ENCODE measurements around the gene MYO1D. TPM values are rescaled to one million over a fixed set of nuclear protein-coding genes. Genes with fewer than 3 reads are reported as not detected.

Gene MYO1D
- total RNA-seq, 1 experiment from 2014 or later, result 29.9 TPM

DNA sequence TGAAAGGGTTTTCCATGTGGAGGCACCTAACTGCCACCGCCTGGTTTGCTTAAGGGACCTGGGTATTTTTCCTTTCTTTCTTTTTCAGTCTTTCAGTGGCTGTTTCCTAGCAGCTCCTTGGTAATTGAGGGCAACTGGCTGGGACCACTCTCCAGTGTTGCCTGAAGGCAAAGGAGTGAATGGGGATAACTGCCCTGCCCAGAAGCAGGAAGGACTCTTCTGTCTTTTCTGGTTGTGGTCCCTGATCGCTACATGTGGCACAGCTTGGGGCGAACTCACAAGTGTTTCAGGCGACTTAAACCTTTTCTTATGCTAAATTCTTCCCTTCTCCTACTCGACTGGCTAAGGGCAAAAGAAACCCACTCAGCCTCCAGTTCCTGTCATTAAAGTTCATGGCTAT is 40.9 kb upstream of the MYO1D start:
- Mint-ChIP-seq H3K27ac (peak overlapping the region; percentile 60), H3K4me3 (no peak overlapping the region), H3K9me3 (peaks cover 5% of the 10 kb centered on the region), H3K27me3 (ENCODE audit: low read depth) (no peaks in the 10 kb centered on the region), H3K36me3 (peaks cover 6% of the 10 kb centered on the region; the same call in 1 of the 2 replicates), H3K4me1 (peaks cover 31% of the 10 kb centered on the region)
- ChIA-PET CTCF (interaction anchor here (1.7 to 2.9 kb wide), 2 partner anchors 19 to 24 kb away, joined by 6 to 15 read pairs; no protein-coding TSS in a partner anchor), POLR2A (interaction anchor here (0.7 kb wide), 1 partner anchor 65 kb away, joined by 4 read pairs; no protein-coding TSS in a partner anchor)
- ATAC-seq (peak; percentile 95), DNase-seq (ENCODE audit: low spot score) (no peak)
- TF ChIP-seq ZNF423 (CRISPR knock-in tag; IDR thresholded peaks at IDR 0.05) (no peak), ZMAT4 (CRISPR knock-in tag; IDR thresholded peaks at IDR 0.05) (no peak), ZNF121 (CRISPR knock-in tag; IDR thresholded peaks at IDR 0.05) (peak; percentile 93), SMAD3 (CRISPR knock-in tag; IDR thresholded peaks at IDR 0.05; ENCODE audit: borderline replicate concordance) (no peak), PRRX2 (CRISPR knock-in tag; IDR thresholded peaks at IDR 0.05) (no peak), ZNF416 (CRISPR knock-in tag; IDR thresholded peaks at IDR 0.05) (no peak), ZNF232 (CRISPR knock-in tag; IDR thresholded peaks at IDR 0.05) (no peak), ZNF396 (CRISPR knock-in tag; IDR thresholded peaks at IDR 0.05; ENCODE audit: borderline replicate concordance) (no peak)

GRCh38 chr17:32917081-32917480 is 40.2 kb upstream of the MYO1D start:
- DNase-seq (ENCODE audit: low spot score), result no peak
- Mint-ChIP-seq H3K4me1 (peaks cover 37% of the 10 kb centered on the region), H3K4me3 (no peak overlapping the region), H3K9me3 (peaks cover 5% of the 10 kb centered on the region), H3K36me3 (peaks cover 6% of the 10 kb centered on the region; the same call in 1 of the 2 replicates), H3K27me3 (ENCODE audit: low read depth) (no peaks in the 10 kb centered on the region), H3K27ac (no peak overlapping the region)
- ChIA-PET POLR2A (no interaction called here), CTCF (interaction anchor here (0.6 to 2.9 kb wide), 5 partner anchors 20 to 134 kb away, joined by 3 to 15 read pairs (median 6); partner anchors contain the start of gene MYO1D)
- no peak for ATAC-seq
- TF ChIP-seq MYBL2 (CRISPR knock-in tag; IDR thresholded peaks at IDR 0.05) (no peak), CREB1 (CRISPR knock-in tag; IDR thresholded peaks at IDR 0.05) (no peak), NFE2L1 (CRISPR knock-in tag; IDR thresholded peaks at IDR 0.05) (no peak), E2F4 (CRISPR knock-in tag; IDR thresholded peaks at IDR 0.05; ENCODE audit: borderline replicate concordance, low read depth) (no peak), GTF2I (CRISPR knock-in tag; conservative IDR thresholded peaks at IDR 0.05) (no peak), HMGA2 (CRISPR knock-in tag; IDR thresholded peaks at IDR 0.05) (no peak), TEAD4 (CRISPR knock-in tag; IDR thresholded peaks at IDR 0.05) (no peak), RELA (CRISPR knock-in tag; IDR thresholded peaks at IDR 0.05; ENCODE audit: borderline replicate concordance) (no peak), TCF7 (CRISPR knock-in tag; IDR thresholded peaks at IDR 0.05; ENCODE audit: low read depth) (no peak), CTCF (IDR thresholded peaks at IDR 0.05) (no peak), IRF2 (CRISPR knock-in tag; IDR thresholded peaks at IDR 0.05; ENCODE audit: borderline replicate concordance, low read depth) (no peak), ZBTB21 (CRISPR knock-in tag; IDR thresholded peaks at IDR 0.05; ENCODE audit: borderline replicate concordance) (no peak)
- TF ChIP-seq, protein P1, sequence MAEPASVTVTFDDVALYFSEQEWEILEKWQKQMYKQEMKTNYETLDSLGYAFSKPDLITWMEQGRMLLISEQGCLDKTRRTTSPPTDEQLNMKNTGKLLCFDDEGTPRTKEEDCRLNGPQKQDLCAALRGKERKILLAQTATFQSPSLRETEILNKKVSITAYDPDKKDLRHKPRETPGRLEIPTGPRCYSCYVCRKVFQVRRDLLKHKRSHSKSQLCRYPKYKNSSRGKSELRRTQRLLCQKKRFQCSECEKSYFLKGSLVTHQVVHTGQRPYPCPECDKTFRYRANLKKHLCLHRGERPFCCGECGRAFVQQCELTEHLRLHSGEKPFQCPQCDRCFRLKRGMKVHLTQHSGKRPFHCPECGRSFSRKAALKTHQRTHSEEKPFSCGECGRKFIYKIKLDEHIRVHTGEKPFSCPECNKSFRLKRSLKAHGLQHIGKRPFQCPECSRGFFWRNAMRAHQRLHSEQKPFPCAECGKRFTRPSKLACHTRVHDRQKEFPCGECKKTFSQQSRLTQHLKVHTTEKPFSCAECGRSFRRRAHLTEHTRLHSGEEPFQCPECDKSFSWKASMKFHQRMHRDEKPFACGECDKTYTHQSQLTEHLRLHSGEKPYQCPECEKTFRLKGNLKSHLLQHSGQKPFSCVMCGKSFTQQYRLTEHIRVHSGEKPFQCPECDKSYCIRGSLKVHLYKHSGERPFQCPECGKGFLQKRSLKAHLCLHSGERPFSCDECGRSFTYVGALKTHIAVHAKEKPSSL (CRISPR knock-in tag; conservative IDR thresholded peaks at IDR 0.05), result no peak
- TF ChIP-seq, protein P2, sequence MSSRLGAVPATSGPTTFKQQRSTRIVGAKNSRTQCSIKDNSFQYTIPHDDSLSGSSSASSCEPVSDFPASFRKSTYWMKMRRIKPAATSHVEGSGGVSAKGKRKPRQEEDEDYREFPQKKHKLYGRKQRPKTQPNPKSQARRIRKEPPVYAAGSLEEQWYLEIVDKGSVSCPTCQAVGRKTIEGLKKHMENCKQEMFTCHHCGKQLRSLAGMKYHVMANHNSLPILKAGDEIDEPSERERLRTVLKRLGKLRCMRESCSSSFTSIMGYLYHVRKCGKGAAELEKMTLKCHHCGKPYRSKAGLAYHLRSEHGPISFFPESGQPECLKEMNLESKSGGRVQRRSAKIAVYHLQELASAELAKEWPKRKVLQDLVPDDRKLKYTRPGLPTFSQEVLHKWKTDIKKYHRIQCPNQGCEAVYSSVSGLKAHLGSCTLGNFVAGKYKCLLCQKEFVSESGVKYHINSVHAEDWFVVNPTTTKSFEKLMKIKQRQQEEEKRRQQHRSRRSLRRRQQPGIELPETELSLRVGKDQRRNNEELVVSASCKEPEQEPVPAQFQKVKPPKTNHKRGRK (CRISPR knock-in tag; IDR thresholded peaks at IDR 0.05; ENCODE audit: borderline replicate concordance), result no peak
